ENCODE results near the gene SMO. TPM values are rescaled to one million over a fixed set of nuclear protein-coding genes. Genes with fewer than 3 reads are reported as not detected.

SMO gene
- total RNA-seq, 1 experiment from 2014 or later = 35.5 TPM

GRCh38 chr7:129162732-129163131, 25.7 kb upstream of the SMO start:
- intact Hi-C loops (cut with micrococcal nuclease; ENCODE audit: unreplicated experiment) = no loop called here
- no peak overlapping the region for H3K27ac Mint-ChIP-seq (ENCODE audit: unreplicated experiment)
- no peaks in the 10 kb centered on the region for H3K27me3 ChIP-seq (replicated peaks; ENCODE audit: control insufficient read depth, insufficient read depth, low read length)
- no peak overlapping the region for H3K4me3 Mint-ChIP-seq (ENCODE audit: unreplicated experiment)
- peaks cover 9% of the 10 kb centered on the region for H3K9me3 Mint-ChIP-seq (ENCODE audit: unreplicated experiment)
- H3K4me1 Mint-ChIP-seq (ENCODE audit: low read depth, unreplicated experiment) = no peaks in the 10 kb centered on the region
- H3K9me3 ChIP-seq = no peaks in the 10 kb centered on the region
- BruUV-seq (replicated peaks) = no TSS peak
- DNase-seq = no peak
- H3K4me1 ChIP-seq = no peaks in the 10 kb centered on the region
- H3K36me3 ChIP-seq (ENCODE audit: control insufficient read depth, insufficient read depth, low read length) = no peaks in the 10 kb centered on the region
- H3K36me3 Mint-ChIP-seq (ENCODE audit: insufficient read depth, unreplicated experiment) = no peaks in the 10 kb centered on the region
- peaks cover 2% of the 10 kb centered on the region for H3K27me3 Mint-ChIP-seq (ENCODE audit: insufficient read depth, unreplicated experiment)
- CTCF ChIA-PET = interaction anchor here (1.1 to 1.6 kb wide), 3 partner anchors 49 to 56 kb away, joined by 3 to 101 read pairs (median 3); no protein-coding TSS in a partner anchor
- TF ChIP-seq CTCF (IDR thresholded peaks at IDR 0.05; ENCODE audit: insufficient read depth in 1 of 2, low read depth in 1 of 2, low read length in 1 of 2, severe bottlenecking in 1 of 2, unreplicated experiment in 1 of 2) = no peak
- no peak overlapping the region for H3K4me3 ChIP-seq (ENCODE audit: low read depth, low read length)
- POLR2A ChIA-PET = no interaction called here

GRCh38 chr7:129163875-129164544, 24.4 kb upstream of the SMO start:
- intact Hi-C loops (cut with micrococcal nuclease; ENCODE audit: unreplicated experiment) = loop anchor here (1.0 kb wide), 2 partner anchors 46 to 50 kb away; no protein-coding TSS in a partner anchor
- Mint-ChIP-seq H3K27ac (ENCODE audit: unreplicated experiment) (no peak overlapping the region), H3K27me3 (ENCODE audit: insufficient read depth, unreplicated experiment) (peaks cover 2% of the 10 kb centered on the region), H3K9me3 (ENCODE audit: unreplicated experiment) (no peaks in the 10 kb centered on the region), H3K4me3 (ENCODE audit: unreplicated experiment) (no peak overlapping the region), H3K4me1 (ENCODE audit: low read depth, unreplicated experiment) (no peaks in the 10 kb centered on the region), H3K36me3 (ENCODE audit: insufficient read depth, unreplicated experiment) (no peaks in the 10 kb centered on the region)
- POLR2A ChIA-PET = interaction anchor here (0.7 kb wide), 1 partner anchor 24 kb away, joined by 4 read pairs; the partner anchor contains the start of gene SMO
- peak; percentile 74 to 85 for TF ChIP-seq CTCF (IDR thresholded peaks at IDR 0.05; ENCODE audit: insufficient read depth in 1 of 2, low read depth in 1 of 2, low read length in 1 of 2, severe bottlenecking in 1 of 2, unreplicated experiment in 1 of 2)
- no peaks in the 10 kb centered on the region for H3K27me3 ChIP-seq (replicated peaks; ENCODE audit: control insufficient read depth, insufficient read depth, low read length)
- BruUV-seq (replicated peaks) = no TSS peak
- no peaks in the 10 kb centered on the region for H3K4me1 ChIP-seq
- peak in 1 of 2 experiments; percentile 25 for DNase-seq
- no peaks in the 10 kb centered on the region for H3K9me3 ChIP-seq
- CTCF ChIA-PET = interaction anchor here (0.6 to 1.6 kb wide), 21 partner anchors 8 to 270 kb away, joined by 3 to 101 read pairs (median 4); partner anchors contain the start of genes AHCYL2, SMO and STRIP2
- no peak overlapping the region for H3K4me3 ChIP-seq (ENCODE audit: low read depth, low read length)
- no peaks in the 10 kb centered on the region for H3K36me3 ChIP-seq (ENCODE audit: control insufficient read depth, insufficient read depth, low read length)

- peaks cover 2% of the 10 kb centered on the region for H3K27me3 Mint-ChIP-seq (ENCODE audit: insufficient read depth, unreplicated experiment)
- no peaks in the 10 kb centered on the region for H3K36me3 Mint-ChIP-seq (ENCODE audit: insufficient read depth, unreplicated experiment)
- CTCF ChIA-PET = no interaction called here
Observed at GRCh38 chr7:129166745-129167144, 21.7 kb upstream of the SMO start.

More at GRCh38 chr7:129166745-129167144, 21.7 kb upstream of the SMO start:
- Histone ChIP-seq H3K36me3 (ENCODE audit: control insufficient read depth, insufficient read depth, low read length) (no peaks in the 10 kb centered on the region), H3K27me3 (replicated peaks; ENCODE audit: control insufficient read depth, insufficient read depth, low read length) (no peaks in the 10 kb centered on the region), H3K4me1 (no peaks in the 10 kb centered on the region), H3K4me3 (ENCODE audit: low read depth, low read length) (no peak overlapping the region), H3K9me3 (no peaks in the 10 kb centered on the region)
- no peak for DNase-seq
- intact Hi-C loops (cut with micrococcal nuclease; ENCODE audit: unreplicated experiment) = no loop called here
- no TSS peak for BruUV-seq (replicated peaks)
- Mint-ChIP-seq H3K4me1 (ENCODE audit: low read depth, unreplicated experiment) (no peaks in the 10 kb centered on the region), H3K27ac (ENCODE audit: unreplicated experiment) (no peak overlapping the region), H3K4me3 (ENCODE audit: unreplicated experiment) (no peak overlapping the region), H3K9me3 (ENCODE audit: unreplicated experiment) (no peaks in the 10 kb centered on the region)
- TF ChIP-seq CTCF (IDR thresholded peaks at IDR 0.05; ENCODE audit: insufficient read depth in 1 of 2, low read depth in 1 of 2, low read length in 1 of 2, severe bottlenecking in 1 of 2, unreplicated experiment in 1 of 2) = no peak
- POLR2A ChIA-PET = no interaction called here

Measured in Caco-2 (cell line).